HFFc6 (cell line): ENCODE measurements around the gene TGM2. TPM values are rescaled to one million over a fixed set of nuclear protein-coding genes. Genes with fewer than 3 reads are reported as not detected.

Experiments
- DNase-seq: peaks from one replicate; pipeline ENCODE4 v3.0.0-alpha.2; 2018
- H3K27ac Mint-ChIP-seq: 2 replicates; pipeline ENCODE4 v1.8.0; 2020; ENCODE audit warnings: mild to moderate bottlenecking, mixed read lengths
- H3K27me3 Mint-ChIP-seq: 2 replicates; pipeline ENCODE4 v1.8.0; 2021; ENCODE audit warnings: mild to moderate bottlenecking, moderate library complexity, mixed read lengths; ENCODE audit not compliant: insufficient read depth
- H3K36me3 Mint-ChIP-seq: 2 replicates; pipeline ENCODE4 v1.8.0; 2021; ENCODE audit warnings: low read depth, mixed read lengths
- H3K4me1 Mint-ChIP-seq: 2 replicates; pipeline ENCODE4 v1.8.0; 2020; ENCODE audit warnings: low read depth, mixed read lengths
- H3K4me3 Mint-ChIP-seq: 2 replicates; pipeline ENCODE4 v1.8.0; 2020; ENCODE audit warnings: mild to moderate bottlenecking, moderate library complexity, mixed read lengths
- H3K9me3 Mint-ChIP-seq: 2 replicates; pipeline ENCODE4 v1.8.0; 2020; ENCODE audit warnings: mild to moderate bottlenecking, mixed read lengths
- CTCF ChIP-seq: fragments of 200-600 bp; sonication (generic); IDR thresholded peaks from 2 replicates; pipeline ENCODE4 v1.5.0; 2021; ENCODE audit warnings: antibody characterized with exemption, mild to moderate bottlenecking
- total RNA-seq, 6 experiments: library from RNA; stranded (reverse); fragmentation: NEBNext Ultra II Directional; extraction: Animal tissue kit (Norgen Biotek cat#: 25700); gene quantifications; 2 replicates in 1 of 6; 3 replicates in 5 of 6; pipeline ENCODE4 v1.2.3, GENCODE V29; 2021

Gene TGM2
- total RNA-seq, 6 experiments from 2014 or later = 99.6 to 430 (median 111) TPM

GRCh38 chr20:38195521-38195920 is 30.5 kb upstream of the TGM2 start:
- DNase-seq = no peak
- no peak overlapping the region for H3K27ac Mint-ChIP-seq
- no peak for TF ChIP-seq CTCF
- H3K4me1 Mint-ChIP-seq = peaks cover 60% of the 10 kb centered on the region
- no peak overlapping the region for H3K4me3 Mint-ChIP-seq
- H3K36me3 Mint-ChIP-seq = peaks cover 9% of the 10 kb centered on the region
- peaks cover 6% of the 10 kb centered on the region for H3K9me3 Mint-ChIP-seq
- peaks cover 1% of the 10 kb centered on the region; the same call in 1 of the 2 replicates for H3K27me3 Mint-ChIP-seq

- Mint-ChIP-seq H3K4me3 (no peak overlapping the region), H3K36me3 (peaks cover 9% of the 10 kb centered on the region), H3K27me3 (peaks cover 1% of the 10 kb centered on the region; the same call in 1 of the 2 replicates), H3K27ac (no peak overlapping the region), H3K4me1 (peaks cover 61% of the 10 kb centered on the region), H3K9me3 (peaks cover 6% of the 10 kb centered on the region)
- DNase-seq = no peak
- no peak for TF ChIP-seq CTCF
Observed at GRCh38 chr20:38194971-38195504, 30.0 kb upstream of the TGM2 start.

- Mint-ChIP-seq H3K9me3 (peaks cover 6% of the 10 kb centered on the region), H3K4me1 (peaks cover 70% of the 10 kb centered on the region), H3K4me3 (no peak overlapping the region), H3K27me3 (peaks cover 1% of the 10 kb centered on the region; the same call in 1 of the 2 replicates), H3K27ac (no peak overlapping the region), H3K36me3 (peaks cover 9% of the 10 kb centered on the region)
- no peak for TF ChIP-seq CTCF
- DNase-seq = no peak
Observed at GRCh38 chr20:38193586-38194105, 28.6 kb upstream of the TGM2 start.

- TF ChIP-seq CTCF = no peak
- Mint-ChIP-seq H3K4me1 (peaks cover 68% of the 10 kb centered on the region), H3K9me3 (peaks cover 6% of the 10 kb centered on the region), H3K4me3 (no peak overlapping the region), H3K27ac (no peak overlapping the region), H3K36me3 (peaks cover 9% of the 10 kb centered on the region), H3K27me3 (peaks cover 1% of the 10 kb centered on the region; the same call in 1 of the 2 replicates)
- DNase-seq = no peak
Observed at GRCh38 chr20:38192323-38192885, 27.3 kb upstream of the TGM2 start.

- Mint-ChIP-seq H3K4me1 (peaks cover 68% of the 10 kb centered on the region), H3K9me3 (peaks cover 6% of the 10 kb centered on the region), H3K27ac (no peak overlapping the region), H3K27me3 (peaks cover 1% of the 10 kb centered on the region; the same call in 1 of the 2 replicates), H3K36me3 (peaks cover 5% of the 10 kb centered on the region), H3K4me3 (no peak overlapping the region)
- no peak for TF ChIP-seq CTCF
- no peak for DNase-seq
Observed at GRCh38 chr20:38191654-38192053, 26.6 kb upstream of the TGM2 start.
